Spinal cord (tissue), 10 donors: ENCODE data around the gene GALNT4. TPM values are rescaled to one million over a fixed set of nuclear protein-coding genes. Genes with fewer than 3 reads are reported as not detected.

Experiments used
- DNase-seq, 6 donors: peaks; one replicate each; pipeline versions ENCODE4 v3.0.0 to v3.0.0-alpha.2; 2013 to 2015; ENCODE audit warnings: low spot score in 6 of 6, low read depth in 4 of 6
- H3K27ac ChIP-seq: one replicate; pipeline ENCODE4 v1.5.1; 2013; ENCODE audit warnings: low read depth, low read length, control low read depth
- H3K27me3 ChIP-seq: one replicate; pipeline ENCODE4 v1.6.1; 2013; ENCODE audit warnings: low read length; ENCODE audit not compliant: control insufficient read depth, insufficient read depth
- H3K36me3 ChIP-seq: one replicate; pipeline ENCODE4 v1.6.1; 2013; ENCODE audit warnings: low read length; ENCODE audit not compliant: control insufficient read depth, insufficient read depth
- H3K4me1 ChIP-seq: one replicate; pipeline ENCODE4 v1.6.1; 2013; ENCODE audit warnings: low read length; ENCODE audit not compliant: control insufficient read depth, insufficient read depth
- H3K4me3 ChIP-seq: one replicate; pipeline ENCODE4 v1.5.1; 2013; ENCODE audit warnings: low read depth, low read length, control low read depth
- H3K9me3 ChIP-seq: one replicate; pipeline ENCODE4 v1.6.1; 2013; ENCODE audit warnings: low read length; ENCODE audit not compliant: control insufficient read depth, insufficient read depth
- WGBS: methylation state at CpG from one replicate; pipeline ENCODE4 v1.1.5; 2013; ENCODE audit warnings: missing lambda C conversion rate; ENCODE audit not compliant: insufficient coverage; 5-methylcytosine and 5-hydroxymethylcytosine counted together
- polyA plus RNA-seq, 2 donors: library from polyadenylated mRNA; unstranded; fragments of 120-200 nt; gene quantifications; one replicate each; pipeline ENCODE4 v1.2.1, GENCODE V29; 2013; ENCODE audit not compliant: insufficient read length in 2 of 2
- small RNA-seq: library from RNA; depleted of rRNA; stranded (forward); fragments of <200 nt; gene quantifications from one replicate; pipeline ENCODE3, GENCODE V24; 2014; ENCODE audit warnings: low replicate concordance
- total RNA-seq, 2 donors: library from RNA; depleted of rRNA in 1 of 2; stranded (reverse); fragments of 120-200 nt in 1 of 2; fragments of >200 nt in 1 of 2; gene quantifications; one replicate each; pipeline versions ENCODE4 v1.2.3 to v1.2.4, GENCODE V29; 2013 to 2014
- donor health status: healthy.

The GALNT4 gene
- total and polyA plus RNA-seq, 4 donors: 1.8 to 6.0 (median 5.1) TPM

GRCh38 chr12:89481213-89481914, 43.2 kb downstream of the GALNT4 start:
- DNase-seq: no peak
- H3K27me3 ChIP-seq: no peaks in the 10 kb centered on the region
- no peaks in the 10 kb centered on the region for H3K9me3 ChIP-seq
- 45% methylated on average over 1 of the region's 2 CpGs for WGBS
- H3K4me1 ChIP-seq: no peaks in the 10 kb centered on the region
- H3K36me3 ChIP-seq: no peaks in the 10 kb centered on the region
- no peak overlapping the region for H3K27ac ChIP-seq
- H3K4me3 ChIP-seq: no peak overlapping the region

- Histone ChIP-seq H3K36me3 (no peaks in the 10 kb centered on the region), H3K4me3 (no peak overlapping the region), H3K9me3 (no peaks in the 10 kb centered on the region), H3K27me3 (no peaks in the 10 kb centered on the region), H3K27ac (no peak overlapping the region), H3K4me1 (no peaks in the 10 kb centered on the region)
- DNase-seq: no peak
- no CpG with 5 or more reads among the region's 3 CpGs for WGBS
These were observed 44.6 kb downstream of the GALNT4 start for GRCh38 chr12:89479982-89480381.

DNA sequence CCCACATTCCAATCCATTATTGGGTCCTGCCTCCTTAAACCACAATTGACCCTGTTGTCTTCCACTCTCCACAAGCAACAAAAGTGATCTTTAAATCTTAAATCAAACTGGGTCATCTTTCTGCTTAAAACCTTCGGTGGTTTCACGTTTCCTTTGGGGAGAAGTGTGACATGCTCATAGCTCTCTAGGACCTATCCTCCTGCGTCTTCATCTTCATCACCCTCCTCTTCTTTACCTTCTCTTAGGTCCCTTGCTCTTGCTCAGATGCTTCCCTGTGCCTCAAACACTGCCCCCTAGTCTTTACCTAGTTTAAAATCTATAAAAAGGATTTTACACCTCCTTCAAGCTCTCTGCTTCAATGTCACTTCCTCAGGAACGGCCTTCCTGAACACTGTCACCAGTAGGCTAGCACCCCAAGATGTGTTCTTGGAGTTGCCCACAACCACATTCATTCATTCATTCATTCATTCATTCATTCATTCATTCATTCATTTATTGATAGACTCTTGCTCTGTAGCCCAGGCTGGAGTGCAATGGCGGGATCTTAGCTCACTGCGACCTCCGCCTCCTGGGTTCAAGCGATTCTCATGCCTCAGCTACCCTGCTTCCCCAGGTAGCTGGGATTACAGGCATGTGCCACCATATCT, 46.8 kb downstream of the GALNT4 start:
- H3K36me3 ChIP-seq: no peaks in the 10 kb centered on the region
- H3K27me3 ChIP-seq: no peaks in the 10 kb centered on the region
- no peaks in the 10 kb centered on the region for H3K4me1 ChIP-seq
- DNase-seq: no peak
- WGBS: 97% methylated on average over 7 of the region's 8 CpGs
- no peak overlapping the region for H3K4me3 ChIP-seq
- no peak overlapping the region for H3K27ac ChIP-seq
- H3K9me3 ChIP-seq: no peaks in the 10 kb centered on the region

DNA sequence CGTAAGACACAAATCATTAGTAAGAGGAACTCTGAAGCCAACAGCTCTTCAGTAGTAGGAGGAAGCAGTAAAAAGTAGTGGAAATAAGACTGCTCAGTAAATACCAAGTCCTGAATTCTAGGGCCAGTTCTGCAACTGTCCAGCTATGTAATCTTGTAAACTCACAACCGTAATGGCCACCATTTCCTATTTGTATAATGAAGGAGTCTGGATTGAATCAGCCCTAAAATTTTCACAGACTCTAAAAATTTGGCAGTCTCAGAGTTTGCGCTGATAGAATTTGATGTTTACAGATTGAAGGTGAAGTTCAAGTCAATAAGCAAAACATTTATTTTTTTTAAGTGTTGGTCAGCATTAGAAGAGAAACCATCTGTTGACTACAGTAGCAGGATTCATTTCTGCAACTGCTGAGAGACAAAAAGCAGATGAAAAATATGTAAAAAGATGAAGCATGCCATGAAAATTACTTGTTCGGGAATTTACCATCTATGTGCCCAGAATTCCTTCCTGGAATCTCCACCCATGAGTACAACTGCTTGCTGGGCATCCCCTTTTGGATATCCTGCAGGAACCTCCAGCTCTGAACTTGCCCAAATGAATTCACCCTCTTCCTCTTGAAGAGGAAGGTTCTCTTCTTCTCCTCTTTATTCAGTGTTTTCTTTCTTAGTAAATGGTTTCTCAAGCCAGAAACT, 47.5 kb downstream of the GALNT4 start:
- Histone ChIP-seq H3K27ac (no peak overlapping the region), H3K36me3 (no peaks in the 10 kb centered on the region), H3K9me3 (no peaks in the 10 kb centered on the region), H3K4me3 (no peak overlapping the region), H3K27me3 (no peaks in the 10 kb centered on the region), H3K4me1 (no peaks in the 10 kb centered on the region)
- no peak for DNase-seq
- WGBS: no CpG with 5 or more reads among the region's 4 CpGs

- Histone ChIP-seq H3K4me3 (no peak overlapping the region), H3K4me1 (no peaks in the 10 kb centered on the region), H3K9me3 (no peaks in the 10 kb centered on the region), H3K36me3 (no peaks in the 10 kb centered on the region), H3K27ac (no peak overlapping the region), H3K27me3 (no peaks in the 10 kb centered on the region)
- no peak for DNase-seq
- 100% methylated on average over 2 of the region's 3 CpGs for WGBS
These were observed 48.4 kb downstream of the GALNT4 start for GRCh38 chr12:89476232-89476631.

DNA sequence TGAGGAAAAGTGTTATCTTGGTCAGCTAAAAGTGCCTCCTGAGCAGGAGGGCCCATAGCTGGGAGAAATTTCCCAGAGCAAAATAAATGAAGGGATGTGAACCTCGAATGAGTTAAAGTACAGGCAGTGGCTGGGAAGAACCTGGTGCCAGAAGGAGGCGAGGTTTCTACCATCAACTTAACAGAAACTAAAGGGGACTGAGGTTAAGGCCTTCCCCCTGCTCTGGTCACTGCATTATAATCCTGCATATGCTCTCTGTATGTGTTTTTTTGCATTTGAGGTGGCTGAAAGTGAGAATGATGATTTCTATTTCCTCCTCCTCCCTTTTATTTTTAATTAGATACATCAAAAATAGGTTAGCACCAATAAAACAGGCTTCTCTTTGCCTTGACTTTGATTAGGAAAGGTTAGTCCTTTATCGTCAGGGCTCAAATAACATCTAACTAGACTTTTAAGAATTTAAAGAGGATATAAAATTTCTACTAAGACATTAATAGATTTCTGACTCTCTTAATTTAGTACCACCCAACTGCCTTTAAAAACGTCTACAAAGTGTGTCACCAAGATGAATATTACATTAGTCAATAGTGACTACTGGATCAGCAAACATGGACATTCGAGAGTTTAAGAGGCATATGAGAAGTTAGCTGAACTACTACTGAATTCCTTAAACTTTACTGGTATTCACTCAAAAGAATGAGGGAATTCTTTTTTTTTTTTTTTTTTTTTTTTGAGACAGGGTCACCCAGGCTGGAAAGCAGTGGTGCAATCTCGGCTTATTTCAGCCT, 49.2 kb downstream of the GALNT4 start:
- no peaks in the 10 kb centered on the region for H3K36me3 ChIP-seq
- WGBS: no CpG with 5 or more reads among the region's 6 CpGs
- H3K27me3 ChIP-seq: no peaks in the 10 kb centered on the region
- no peaks in the 10 kb centered on the region for H3K4me1 ChIP-seq
- no peak overlapping the region for H3K27ac ChIP-seq
- no peaks in the 10 kb centered on the region for H3K9me3 ChIP-seq
- no peak for DNase-seq
- H3K4me3 ChIP-seq: no peak overlapping the region

DNA sequence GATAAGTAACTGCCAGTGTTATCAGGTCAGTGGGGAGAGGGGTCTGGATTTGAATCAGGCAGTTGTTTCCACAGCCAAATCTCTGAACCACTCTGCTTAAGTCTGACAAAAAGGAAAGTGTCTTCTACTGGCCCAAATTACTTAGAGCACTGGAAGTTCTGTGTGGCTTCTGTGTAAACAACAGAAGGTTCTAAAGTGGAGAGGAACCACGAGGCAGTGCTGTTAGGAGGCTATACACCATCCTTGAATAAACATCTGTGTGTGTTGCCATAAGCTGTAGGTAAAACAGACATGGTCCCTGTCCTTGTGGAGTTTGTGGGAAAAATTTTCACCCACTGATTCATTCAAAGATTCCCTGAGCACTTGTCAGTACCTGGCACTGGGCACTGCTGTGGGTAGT, 50.0 kb downstream of the GALNT4 start:
- no peak overlapping the region for H3K27ac ChIP-seq
- no peaks in the 10 kb centered on the region for H3K4me1 ChIP-seq
- no peaks in the 10 kb centered on the region for H3K36me3 ChIP-seq
- DNase-seq: no peak
- H3K27me3 ChIP-seq: no peaks in the 10 kb centered on the region
- WGBS: no CpG with 5 or more reads among the region's 1 CpG
- H3K9me3 ChIP-seq: no peaks in the 10 kb centered on the region
- no peak overlapping the region for H3K4me3 ChIP-seq

Small RNA genes lying within 50 kb of the gene (small RNA-seq; reads per million reads assigned to genes)
- gene AC025034.2: not detected
- not detected for gene POC1B-GALNT4

Other genes with a start within 250 kb of the GALNT4 start
- 10 to 100 TPM; 56.3 to 84.3 TPM for gene DUSP6, start 172.3 kb downstream of the GALNT4 start, total RNA-seq
- gene DUSP6, start 172.3 kb downstream of the GALNT4 start, polyA plus RNA-seq: 10 to 100 TPM; 39.4 to 44.0 TPM
- gene POC1B, start 1.3 kb upstream of the GALNT4 start, total RNA-seq: 10 to 100 TPM; 27.9 to 56.4 TPM
- 10 to 100 TPM; 11.7 to 15.1 TPM for gene POC1B, start 1.3 kb upstream of the GALNT4 start, polyA plus RNA-seq
- 100 to 1,000 TPM in 1 of 2 donors, 10 to 100 TPM in 1; 75.9 to 158 TPM for gene ATP2B1, start 184.0 kb upstream of the GALNT4 start, total RNA-seq
- 10 to 100 TPM; 70.1 to 88.8 TPM for gene ATP2B1, start 184.0 kb upstream of the GALNT4 start, polyA plus RNA-seq